ENCODE data around the gene CEP120. TPM values are rescaled to one million over a fixed set of nuclear protein-coding genes. Genes with fewer than 3 reads are reported as not detected.

The CEP120 gene
- total RNA-seq, 1 donor from 2014 or later: 23.0 TPM

DNA sequence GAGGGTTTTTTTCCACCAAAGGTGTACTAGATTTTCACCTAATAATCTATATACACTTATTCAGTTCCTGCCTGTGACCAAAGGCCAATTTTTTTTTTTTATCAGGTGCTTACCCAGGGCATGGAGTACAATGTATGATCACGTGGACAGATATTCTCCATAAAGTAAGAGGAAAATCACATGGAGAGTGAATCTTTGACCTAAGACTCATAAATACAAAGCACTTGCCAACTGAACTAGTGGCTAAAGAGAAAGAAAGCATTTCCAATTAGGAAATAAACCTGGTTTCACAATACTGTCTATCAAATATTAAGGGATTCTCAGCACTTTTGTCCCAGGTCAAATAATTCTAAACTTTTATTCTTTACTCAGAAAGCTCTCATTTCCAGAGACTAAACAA lies 33.0 kb upstream of the CEP120 start:
- DNase-seq (ENCODE audit: low spot score in 2 of 2, unreplicated experiment in 2 of 2): no peak
- H3K27ac Mint-ChIP-seq: no peak overlapping the region
- peaks cover 12% of the 10 kb centered on the region for H3K4me1 Mint-ChIP-seq
- H3K9me3 Mint-ChIP-seq: no peaks in the 10 kb centered on the region
- H3K4me3 Mint-ChIP-seq: no peak overlapping the region
- TF ChIP-seq, protein P1, sequence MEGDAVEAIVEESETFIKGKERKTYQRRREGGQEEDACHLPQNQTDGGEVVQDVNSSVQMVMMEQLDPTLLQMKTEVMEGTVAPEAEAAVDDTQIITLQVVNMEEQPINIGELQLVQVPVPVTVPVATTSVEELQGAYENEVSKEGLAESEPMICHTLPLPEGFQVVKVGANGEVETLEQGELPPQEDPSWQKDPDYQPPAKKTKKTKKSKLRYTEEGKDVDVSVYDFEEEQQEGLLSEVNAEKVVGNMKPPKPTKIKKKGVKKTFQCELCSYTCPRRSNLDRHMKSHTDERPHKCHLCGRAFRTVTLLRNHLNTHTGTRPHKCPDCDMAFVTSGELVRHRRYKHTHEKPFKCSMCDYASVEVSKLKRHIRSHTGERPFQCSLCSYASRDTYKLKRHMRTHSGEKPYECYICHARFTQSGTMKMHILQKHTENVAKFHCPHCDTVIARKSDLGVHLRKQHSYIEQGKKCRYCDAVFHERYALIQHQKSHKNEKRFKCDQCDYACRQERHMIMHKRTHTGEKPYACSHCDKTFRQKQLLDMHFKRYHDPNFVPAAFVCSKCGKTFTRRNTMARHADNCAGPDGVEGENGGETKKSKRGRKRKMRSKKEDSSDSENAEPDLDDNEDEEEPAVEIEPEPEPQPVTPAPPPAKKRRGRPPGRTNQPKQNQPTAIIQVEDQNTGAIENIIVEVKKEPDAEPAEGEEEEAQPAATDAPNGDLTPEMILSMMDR (IDR thresholded peaks at IDR 0.05; ENCODE audit: unreplicated experiment): no peak
- no peaks in the 10 kb centered on the region for H3K36me3 Mint-ChIP-seq
- no peaks in the 10 kb centered on the region for H3K27me3 Mint-ChIP-seq (ENCODE audit: low read depth)

DNA sequence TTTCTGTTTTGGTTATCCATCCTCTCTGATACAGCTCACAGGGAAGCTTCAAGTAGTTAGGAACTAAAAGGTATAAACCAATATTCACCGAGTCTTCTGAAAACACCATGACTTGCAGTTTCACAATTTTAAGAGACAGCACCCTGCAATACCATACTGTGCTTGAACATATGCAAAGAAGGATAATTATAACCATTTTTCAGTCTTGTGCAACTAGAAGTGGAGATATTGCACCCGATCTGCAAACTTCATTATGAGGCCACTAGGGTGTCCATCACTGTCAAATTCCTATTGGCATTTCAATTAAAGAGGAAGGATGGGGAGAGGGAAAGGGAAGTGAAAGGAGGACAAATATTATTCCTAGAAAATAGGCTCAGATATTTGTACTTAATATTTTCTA lies 32.4 kb upstream of the CEP120 start:
- TF ChIP-seq, protein P1 (IDR thresholded peaks at IDR 0.05; ENCODE audit: unreplicated experiment): no peak
- Mint-ChIP-seq H3K27me3 (ENCODE audit: low read depth) (no peaks in the 10 kb centered on the region), H3K4me1 (peaks cover 18% of the 10 kb centered on the region), H3K9me3 (no peaks in the 10 kb centered on the region), H3K36me3 (no peaks in the 10 kb centered on the region), H3K4me3 (no peak overlapping the region), H3K27ac (no peak overlapping the region)
- DNase-seq (ENCODE audit: low spot score in 2 of 2, unreplicated experiment in 2 of 2): no peak

DNA sequence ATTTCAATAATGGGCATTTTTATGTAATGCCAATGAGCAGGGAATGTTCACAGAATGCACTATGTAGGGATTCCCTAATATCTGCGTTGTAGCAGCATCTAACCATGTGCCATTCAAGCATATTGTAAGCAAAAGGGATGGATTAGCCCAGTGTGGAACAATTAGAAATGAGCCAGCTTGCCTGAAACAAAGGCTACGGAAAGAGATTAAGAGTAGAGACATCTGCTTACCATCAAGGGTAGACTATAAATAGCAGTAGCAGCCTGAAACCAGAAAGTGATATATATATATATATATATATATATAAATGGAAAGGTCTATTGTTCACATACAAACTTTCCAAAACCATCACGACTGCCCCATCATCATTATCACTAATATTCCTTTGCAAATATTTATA lies 31.9 kb upstream of the CEP120 start:
- Mint-ChIP-seq H3K4me3 (no peak overlapping the region), H3K9me3 (no peaks in the 10 kb centered on the region), H3K27me3 (ENCODE audit: low read depth) (no peaks in the 10 kb centered on the region), H3K27ac (no peak overlapping the region), H3K4me1 (peaks cover 20% of the 10 kb centered on the region), H3K36me3 (no peaks in the 10 kb centered on the region)
- TF ChIP-seq, protein P1 (IDR thresholded peaks at IDR 0.05; ENCODE audit: unreplicated experiment): no peak
- DNase-seq (ENCODE audit: low spot score in 2 of 2, unreplicated experiment in 2 of 2): no peak

DNA sequence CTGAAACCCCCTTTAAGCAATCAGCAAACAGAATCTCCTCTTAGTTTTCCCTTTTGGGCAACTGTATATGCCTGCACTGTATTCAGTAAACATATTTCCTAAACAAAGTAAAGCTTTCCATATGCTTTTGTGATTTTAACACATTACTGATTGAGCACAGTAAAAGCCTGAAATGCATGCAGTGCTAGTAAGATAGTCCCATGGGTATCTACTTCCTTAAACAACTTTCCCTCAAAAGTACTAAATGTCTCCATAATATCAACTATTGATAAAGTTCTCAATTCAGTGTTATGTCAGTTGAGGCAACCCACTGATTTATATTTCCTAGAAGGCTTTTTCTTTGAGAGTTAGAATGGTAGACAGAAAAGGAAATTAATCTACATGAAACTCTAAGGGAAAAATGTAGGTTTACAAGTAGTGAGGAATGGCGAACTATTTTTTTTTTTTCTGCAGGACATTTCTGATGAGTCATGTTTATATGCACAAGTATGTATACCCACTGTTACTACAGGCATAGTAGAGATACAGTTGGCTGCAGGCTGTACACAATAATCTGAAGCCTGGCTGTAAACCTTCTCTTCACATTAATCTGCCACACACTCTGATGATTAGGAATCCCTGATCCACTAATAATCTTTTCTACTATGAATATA lies 31.2 kb upstream of the CEP120 start:
- Mint-ChIP-seq H3K9me3 (no peaks in the 10 kb centered on the region), H3K4me1 (peaks cover 25% of the 10 kb centered on the region), H3K4me3 (no peak overlapping the region), H3K27ac (no peak overlapping the region), H3K27me3 (ENCODE audit: low read depth) (no peaks in the 10 kb centered on the region), H3K36me3 (no peaks in the 10 kb centered on the region)
- DNase-seq (ENCODE audit: low spot score in 2 of 2, unreplicated experiment in 2 of 2): no peak
- TF ChIP-seq, protein P1 (IDR thresholded peaks at IDR 0.05; ENCODE audit: unreplicated experiment): no peak

DNA sequence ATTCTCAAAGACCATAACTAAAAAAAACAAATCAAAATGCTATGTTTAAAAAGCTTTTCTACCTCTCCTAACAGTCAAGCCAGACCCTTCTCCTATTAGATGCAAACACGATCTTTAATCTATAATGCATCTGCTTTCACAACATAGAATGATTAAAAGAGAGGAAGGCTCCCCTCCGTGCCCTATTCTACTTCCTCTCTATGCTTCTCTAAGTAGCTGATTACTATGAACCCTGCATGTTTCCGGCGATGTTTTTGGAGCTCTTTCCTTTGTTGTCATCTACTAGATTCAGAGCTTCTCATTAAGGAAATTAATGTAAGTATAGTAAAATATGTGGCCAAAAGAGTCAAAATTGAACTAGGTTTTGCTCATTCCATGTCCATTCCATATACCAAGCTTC lies 29.2 kb upstream of the CEP120 start:
- H3K27ac Mint-ChIP-seq: no peak overlapping the region
- H3K36me3 Mint-ChIP-seq: no peaks in the 10 kb centered on the region
- no peaks in the 10 kb centered on the region for H3K27me3 Mint-ChIP-seq (ENCODE audit: low read depth)

More for the DNA sequence above, 29.2 kb upstream of the CEP120 start:
- TF ChIP-seq, protein P1 (IDR thresholded peaks at IDR 0.05; ENCODE audit: unreplicated experiment): no peak
- no peak overlapping the region for H3K4me3 Mint-ChIP-seq
- H3K9me3 Mint-ChIP-seq: no peaks in the 10 kb centered on the region
- no peak for DNase-seq (ENCODE audit: low spot score in 2 of 2, unreplicated experiment in 2 of 2)
- H3K4me1 Mint-ChIP-seq: peaks cover 32% of the 10 kb centered on the region
